ENCODE results near the gene ZNF716.
"Not testable (repeated sequence)": the region's sequence is repeated elsewhere in the genome, so short reads cannot be mapped to it uniquely, and the experiment has no call there.

ZNF716 gene

DNA sequence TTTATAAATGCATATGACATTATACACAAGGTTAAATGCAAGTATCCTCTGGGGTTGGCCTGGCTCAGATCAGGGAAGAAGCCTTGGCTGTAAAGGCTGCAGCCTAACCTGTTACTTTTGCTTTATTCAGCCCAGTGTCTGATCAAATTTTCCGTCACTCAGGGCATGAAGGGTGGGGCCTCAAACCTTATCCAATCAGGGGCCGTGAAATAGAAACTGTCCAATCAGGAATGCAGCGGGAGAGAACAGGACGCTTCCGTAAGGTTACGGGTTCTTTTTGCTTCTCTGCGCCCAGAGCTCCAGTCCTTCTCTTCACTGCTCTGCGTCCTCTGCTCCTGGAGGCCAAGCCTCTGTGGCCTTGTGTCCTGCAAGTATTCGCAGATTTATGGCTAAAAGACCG is at the start of gene ZNF716:
Gene ZNF716 (plus strand): TSS at position 274 of the 400 bp plus-strand sequence. CDS start 112 bp downstream, at position 386.
- no peak for DNase-seq

DNA sequence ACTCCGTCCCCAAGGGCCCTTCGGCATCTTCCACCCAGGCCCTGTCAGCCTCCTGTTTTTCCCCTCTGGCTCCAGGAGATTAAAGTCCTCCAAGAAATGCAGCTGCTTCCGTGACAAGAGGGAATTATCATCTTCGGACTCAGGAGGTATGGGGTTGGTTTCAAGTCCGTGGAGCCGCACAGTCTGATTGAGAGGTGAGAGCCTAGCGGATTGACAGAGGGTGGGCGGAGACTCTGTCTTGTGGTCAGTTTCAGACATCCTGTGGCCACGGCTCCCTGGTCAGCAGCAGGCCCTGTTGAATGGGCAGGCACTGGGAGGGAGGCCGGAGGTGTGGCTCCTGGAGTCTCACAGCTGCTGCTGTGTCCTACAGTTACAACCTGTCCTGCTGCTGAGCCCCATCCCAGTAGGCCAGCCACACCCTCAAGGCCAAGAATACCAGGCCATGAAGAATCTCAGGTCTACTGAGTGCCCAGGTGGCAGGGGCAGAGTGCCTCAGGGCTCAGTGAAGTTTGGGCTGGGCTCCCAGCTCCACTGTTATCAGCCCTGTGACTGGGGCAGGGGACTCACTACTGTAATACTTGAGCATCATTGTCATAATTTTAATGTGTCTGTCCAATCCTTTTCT is 49.3 kb upstream of the ZNF716 start:
- DNase-seq: no peak

DNA sequence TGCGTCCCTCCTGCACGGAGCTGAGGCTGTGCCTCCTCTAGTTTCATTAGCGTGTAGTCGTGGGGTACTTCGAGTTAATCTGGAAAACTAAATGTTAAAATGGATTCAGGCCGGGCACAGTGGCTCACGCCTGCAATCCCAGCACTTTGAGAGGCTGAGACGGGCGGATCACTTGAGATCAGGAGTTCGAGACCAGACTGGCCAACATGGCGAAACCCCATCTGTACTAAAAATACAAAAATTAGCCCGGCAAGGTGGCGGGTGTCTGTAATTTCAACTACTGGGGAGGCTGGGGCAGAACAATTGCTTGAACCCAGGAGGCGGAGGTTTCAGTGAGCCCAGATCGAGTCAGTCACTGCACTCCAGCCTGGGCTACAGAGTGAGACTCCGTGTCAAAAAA is 46.9 kb upstream of the ZNF716 start:
- DNase-seq: not testable (repeated sequence)

DNA sequence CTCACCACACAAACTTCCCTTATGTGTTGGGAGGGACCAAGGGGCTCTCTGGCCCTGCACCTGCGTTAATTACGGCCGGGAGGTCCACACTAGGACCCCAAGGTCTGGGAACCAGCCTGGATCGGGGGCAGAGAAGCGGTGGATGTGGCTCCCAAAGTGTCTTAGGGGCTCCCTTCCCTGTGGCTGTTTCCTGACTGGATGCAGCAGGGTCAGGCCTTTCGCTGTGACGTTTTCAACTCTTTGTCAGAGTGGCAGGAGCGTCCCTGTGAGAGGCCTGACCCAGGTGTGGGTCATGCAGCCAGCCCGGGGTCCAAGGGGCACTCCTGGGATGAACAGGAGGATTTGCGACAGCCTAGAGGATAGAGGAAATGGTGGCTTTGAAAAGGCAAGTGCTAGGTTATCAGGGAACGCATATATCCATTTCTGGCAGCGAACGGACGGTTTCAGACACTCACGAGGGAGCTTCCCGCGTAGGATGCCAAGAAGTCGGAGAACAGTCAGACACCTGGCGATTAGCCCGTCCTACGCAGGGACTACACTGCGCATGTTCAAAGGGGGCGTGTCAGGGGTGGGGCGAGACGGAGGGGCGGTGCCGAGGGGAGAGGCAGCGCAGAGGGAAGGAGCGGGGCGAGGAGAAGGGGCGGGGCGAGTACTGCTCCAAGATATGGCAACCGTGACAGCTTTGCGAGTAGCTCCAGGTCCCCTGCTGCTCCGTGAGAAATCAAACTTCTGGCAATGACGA is 46.2 kb upstream of the ZNF716 start:
- no peak for DNase-seq

DNA sequence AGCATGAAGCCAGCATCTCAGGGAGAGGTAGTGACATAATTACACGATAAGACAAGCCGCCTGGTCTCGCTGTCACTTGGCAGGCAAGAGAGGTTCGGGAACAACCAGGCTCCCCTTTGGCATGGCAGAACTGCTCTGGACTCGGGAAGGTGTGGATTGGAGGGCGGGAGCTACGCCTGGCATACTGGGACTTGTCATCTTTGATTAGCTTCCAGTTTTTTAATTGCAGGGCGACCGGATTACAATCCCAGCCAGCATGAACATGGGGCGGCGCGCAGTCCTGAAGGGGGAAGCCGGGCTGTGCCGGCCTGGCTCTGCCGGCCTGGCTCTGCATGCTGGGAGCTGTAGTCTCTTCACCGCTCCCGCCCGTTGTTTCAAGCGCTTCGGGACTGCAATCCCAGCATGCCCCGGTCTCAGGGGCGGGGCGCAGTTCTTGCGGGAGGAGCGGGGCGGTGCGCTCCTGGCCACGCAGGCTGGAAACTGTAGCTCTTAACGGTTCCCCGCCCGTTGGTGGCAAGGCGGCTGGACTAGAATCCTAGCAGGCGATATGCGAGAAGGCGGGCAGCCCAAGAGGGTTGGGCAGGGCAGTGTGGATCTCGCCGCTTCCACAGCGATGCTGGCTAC is 45.5 kb upstream of the ZNF716 start:
- DNase-seq: no peak

DNA sequence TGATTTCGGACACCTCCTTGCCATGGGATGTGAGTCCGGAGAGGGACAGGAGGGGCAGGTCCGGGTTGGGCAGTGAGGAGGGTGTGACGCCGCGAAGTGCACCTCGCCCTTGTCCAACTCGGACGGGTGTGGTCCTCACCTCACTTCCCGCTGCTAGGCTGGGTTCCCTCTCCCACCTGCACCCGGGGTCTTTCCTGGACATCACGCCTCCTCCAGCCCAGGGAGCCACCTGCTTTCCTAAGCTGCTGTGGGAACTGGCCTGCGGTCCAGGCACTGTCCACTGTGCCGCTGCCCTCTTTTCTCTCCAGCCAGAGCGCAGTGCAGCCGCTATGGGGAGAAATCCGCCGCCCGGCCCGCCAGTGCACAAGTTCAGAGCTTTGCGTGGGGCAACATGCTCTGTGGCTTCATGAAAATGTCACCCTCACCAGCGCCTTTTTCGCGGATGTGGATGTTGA is 45.0 kb upstream of the ZNF716 start:
- DNase-seq: no peak

DNA sequence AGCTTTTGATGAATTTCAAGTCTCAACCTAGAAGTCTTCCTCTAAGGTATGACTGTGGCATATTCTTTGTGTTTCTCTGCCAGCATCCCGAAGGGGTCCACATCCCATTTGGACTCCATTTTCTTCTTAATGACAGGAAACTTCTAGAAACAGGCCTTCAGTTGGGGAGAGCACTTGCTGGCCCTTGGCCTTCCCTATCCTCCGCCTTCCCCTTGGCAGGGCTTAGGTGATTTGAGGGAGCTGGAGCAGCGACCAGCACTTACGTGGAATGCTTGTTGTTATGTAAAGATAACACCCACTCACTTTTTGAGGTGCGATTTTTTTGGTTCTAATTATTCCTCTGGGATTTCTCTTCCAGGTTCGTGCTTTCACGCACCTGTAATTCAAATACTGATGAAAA is 42.9 kb upstream of the ZNF716 start:
- DNase-seq: no peak

GRCh38 chr7:57412168-57412567 is 37.8 kb upstream of the ZNF716 start:
- DNase-seq: no peak

DNA sequence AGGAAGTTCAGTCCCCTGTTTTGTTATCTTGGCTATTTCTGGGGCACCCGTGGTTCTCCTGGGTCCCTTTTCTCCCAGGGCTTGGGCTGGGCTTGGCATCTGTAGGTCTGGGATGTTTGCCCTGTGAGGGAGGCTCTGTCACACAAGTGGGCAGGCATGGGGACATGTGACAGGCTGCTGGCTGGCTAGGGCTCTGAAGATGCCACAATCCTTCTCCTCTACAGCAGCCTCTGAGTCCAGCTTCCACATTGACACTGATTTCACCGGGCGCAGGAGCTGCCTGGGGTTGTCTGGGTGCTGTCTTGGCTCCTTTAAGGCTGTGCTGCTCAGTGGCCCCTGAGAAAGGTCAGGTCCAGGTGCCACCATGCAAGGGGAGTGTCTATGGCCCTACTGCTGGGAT is 37.4 kb upstream of the ZNF716 start:
- no peak for DNase-seq

GRCh38 chr7:57413529-57414398 is 36.2 kb upstream of the ZNF716 start:
- no peak for DNase-seq

DNA sequence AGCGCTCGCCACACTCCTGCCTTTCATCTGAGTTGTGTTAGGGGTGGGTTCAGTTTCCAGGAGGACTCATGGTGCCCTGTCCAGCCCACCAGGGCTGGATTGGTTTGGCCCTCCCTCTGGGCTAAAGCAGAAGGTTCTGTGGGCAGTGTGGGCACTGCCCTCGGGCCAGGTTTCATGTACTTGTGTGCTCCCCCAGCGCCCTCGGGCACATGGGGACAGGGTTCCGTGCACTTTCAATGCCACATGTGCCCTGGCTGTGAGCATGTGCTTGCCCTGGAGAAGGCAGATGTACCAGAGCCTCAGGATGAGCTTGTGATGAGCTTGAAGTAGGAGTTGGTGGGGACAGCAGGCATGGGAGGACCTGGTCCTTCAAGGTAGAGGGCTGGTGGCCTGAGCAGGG is 35.6 kb upstream of the ZNF716 start:
- no peak for DNase-seq

DNA sequence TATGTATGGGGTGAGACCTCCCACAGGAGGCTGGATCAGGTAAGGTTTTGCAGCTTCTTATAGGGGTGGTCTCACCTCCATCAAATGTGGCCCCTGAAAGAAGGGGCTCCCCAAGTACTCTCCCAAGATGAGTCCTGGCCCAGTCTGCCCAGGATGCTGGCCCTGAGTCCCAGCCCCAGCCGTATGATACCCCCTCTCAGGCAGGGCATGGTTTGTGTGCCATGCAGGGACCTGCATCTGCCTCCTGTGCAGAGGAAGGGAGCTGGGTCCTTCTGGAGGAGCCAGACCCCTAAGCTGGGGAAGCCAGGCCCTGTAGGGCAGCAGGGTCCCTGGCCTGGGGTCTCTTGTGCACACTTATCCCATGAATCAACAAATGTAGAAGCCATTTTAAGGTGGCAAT is 35.1 kb upstream of the ZNF716 start:
- DNase-seq: no peak

GRCh38 chr7:57415326-57415725 is 34.7 kb upstream of the ZNF716 start:
- no peak for DNase-seq

GRCh38 chr7:57415730-57416129 is 34.2 kb upstream of the ZNF716 start:
- no peak for DNase-seq

GRCh38 chr7:57416601-57417358 is 33.2 kb upstream of the ZNF716 start:
- no peak for DNase-seq

DNA sequence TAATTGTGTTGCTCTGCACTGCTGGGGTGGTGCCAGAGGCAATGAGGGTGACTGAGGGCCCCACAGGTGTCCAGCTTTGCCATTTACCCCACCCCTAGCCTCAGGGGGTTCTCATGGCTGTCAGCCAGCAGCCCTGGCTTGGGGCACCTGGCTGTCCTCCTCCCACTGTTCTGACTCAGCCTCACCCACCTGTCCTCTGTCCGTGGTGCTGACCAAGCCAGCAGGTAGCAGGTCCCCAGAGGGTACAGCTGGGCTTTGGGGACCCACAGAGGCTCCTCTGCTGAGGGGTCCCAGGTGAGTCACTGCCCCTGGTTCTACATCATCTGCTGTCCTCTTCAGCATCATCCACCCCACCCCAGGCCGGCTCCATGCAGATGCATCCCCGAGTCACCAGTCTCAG is 32.2 kb upstream of the ZNF716 start:
- DNase-seq: no peak

GRCh38 chr7:57423768-57424167 is 26.2 kb upstream of the ZNF716 start:
- DNase-seq: no peak

GRCh38 chr7:57424515-57425238 is 25.3 kb upstream of the ZNF716 start:
- DNase-seq: no peak

- DNase-seq: no peak
Observed at GRCh38 chr7:57425239-57425944, 24.6 kb upstream of the ZNF716 start.

DNA sequence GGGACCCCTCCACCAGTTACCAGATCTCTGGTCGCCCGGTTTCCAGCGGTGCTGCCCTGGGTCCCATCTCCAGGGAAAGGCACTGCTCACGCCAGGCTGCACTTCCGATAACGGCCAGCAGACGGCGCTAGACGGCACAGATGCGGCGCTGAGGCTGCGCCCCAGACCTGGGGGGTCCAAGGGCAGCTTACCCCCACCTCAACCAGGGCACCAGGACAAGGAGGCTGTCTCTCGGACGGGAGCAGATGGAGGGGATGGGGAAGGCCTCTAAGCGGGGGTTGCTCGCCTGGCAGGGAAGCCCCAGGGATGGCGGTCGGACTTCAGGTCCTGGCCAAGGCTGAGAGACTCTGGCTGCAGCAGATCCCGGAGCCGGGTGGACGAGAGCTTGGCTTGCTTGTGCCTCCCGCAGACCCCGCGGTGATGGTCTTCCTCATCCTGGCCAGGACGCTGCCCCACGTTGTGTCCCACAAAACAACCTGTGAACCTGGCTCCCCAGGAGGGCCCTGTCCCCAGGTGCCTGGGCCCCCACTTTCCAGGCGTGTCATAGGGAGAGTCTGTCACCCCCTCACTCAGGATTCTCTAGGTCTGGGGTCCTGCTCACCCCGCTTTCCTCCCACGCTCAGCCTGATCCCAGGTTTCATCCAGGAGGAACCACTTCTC is 23.9 kb upstream of the ZNF716 start:
- no peak for DNase-seq

GRCh38 chr7:57426629-57427003 is 23.4 kb upstream of the ZNF716 start:
- DNase-seq: no peak

All from CD4-positive, alpha-beta T cell treated with Interferon alpha-2 for 1 hour (primary cell).